K562 (cell line): ENCODE data around the gene CD248. TPM values are rescaled to one million over a fixed set of nuclear protein-coding genes. Genes with fewer than 3 reads are reported as not detected.

Experiments
- ATF3 ChIP-seq, 2 experiments: fragments of 450-650 bp in 1 of 2; sonication (generic) in 1 of 2; formaldehyde crosslinking in 1 of 2; IDR thresholded peaks in 1 of 2; conservative IDR thresholded peaks in 1 of 2; 2 replicates each; pipeline versions ENCODE4 v1.6.1 to v1.8.1; 2016 to 2023; ENCODE audit warnings: mild to moderate bottlenecking in 2 of 2, moderate library complexity in 2 of 2, inconsistent platforms in 1 of 2, missing genetic modification reagents in 1 of 2
- CC2D1A ChIP-seq: fragments of 450-650 bp; IDR thresholded peaks from 2 replicates; pipeline ENCODE4 v1.6.1; 2017; ENCODE audit warnings: mild to moderate bottlenecking
- CTBP1 ChIP-seq: fragments of 450-650 bp; IDR thresholded peaks from 2 replicates; pipeline ENCODE4 v1.6.1; 2016; ENCODE audit warnings: borderline replicate concordance
- CTCFL ChIP-seq: IDR thresholded peaks from 2 replicates; pipeline ENCODE4 v1.6.1; 2011; ENCODE audit warnings: borderline replicate concordance, low read depth, mild to moderate bottlenecking, moderate library complexity, low read length; ENCODE audit not compliant: insufficient read depth, poor library complexity, severe bottlenecking
- FOXJ2 ChIP-seq: fragments of 200-800 bp; sonication (Bioruptor generic); IDR thresholded peaks from 2 replicates; pipeline ENCODE4 v1.6.1; 2016; ENCODE audit warnings: missing genetic modification characterization, missing compliant biosample characterization
- HNRNPL ChIP-seq: fragments of 200-400 bp; formaldehyde crosslinking; IDR thresholded peaks from 2 replicates; pipeline ENCODE4 v1.6.1; 2017; ENCODE audit warnings: low read depth, mild to moderate bottlenecking, low read length
- PBX2 ChIP-seq, 2 experiments: IDR thresholded peaks in 1 of 2; conservative IDR thresholded peaks in 1 of 2; 2 replicates each; pipeline ENCODE4 v1.6.1; 2016; ENCODE audit warnings: low read depth in 2 of 2, mild to moderate bottlenecking in 1 of 2, missing compliant biosample characterization in 1 of 2, missing genetic modification characterization in 1 of 2, moderate library complexity in 1 of 2
- PCBP1 ChIP-seq: fragments of 200-400 bp; formaldehyde crosslinking; IDR thresholded peaks from 2 replicates; pipeline ENCODE4 v1.6.1; 2018; ENCODE audit warnings: mild to moderate bottlenecking, low read depth, low read length; ENCODE audit not compliant: poor library complexity, severe bottlenecking
- SMARCB1 ChIP-seq: IDR thresholded peaks from 2 replicates; pipeline ENCODE4 v1.6.1; 2011; ENCODE audit warnings: improper control_type of control experiment, low read depth; ENCODE audit not compliant: insufficient read length
- SNRNP70 ChIP-seq: fragments of 200-400 bp; formaldehyde crosslinking; optimal IDR thresholded peaks from 2 replicates; pipeline ENCODE3; 2017; ENCODE audit warnings: low read depth, low read length
- SREBF1 ChIP-seq: fragments of 150-350 bp; IDR thresholded peaks from 2 replicates; pipeline ENCODE4 v1.6.1; 2014; ENCODE audit warnings: antibody characterized with exemption, low read depth, low read length, borderline replicate concordance
- TGIF2 ChIP-seq: sonication (generic); formaldehyde crosslinking; IDR thresholded peaks from 2 replicates; pipeline ENCODE4 v1.8.1; 2022; ENCODE audit warnings: mild to moderate bottlenecking, missing genetic modification reagents, moderate library complexity
- THRB ChIP-seq: fragments of 450-650 bp; formaldehyde crosslinking; conservative IDR thresholded peaks from 2 replicates; pipeline ENCODE4 v1.4.0; 2022; ENCODE audit warnings: mild to moderate bottlenecking, missing genetic modification characterization
- YBX1 ChIP-seq: fragments of 450-650 bp; IDR thresholded peaks from 2 replicates; pipeline ENCODE4 v1.7.1; 2016; ENCODE audit warnings: mild to moderate bottlenecking
- ZNF384 ChIP-seq: IDR thresholded peaks from 2 replicates; pipeline ENCODE4 v1.6.1; 2012; ENCODE audit warnings: low read depth, low read length, improper control_type of control experiment
- ZNF511 ChIP-seq: sonication (generic); formaldehyde crosslinking; IDR thresholded peaks from 2 replicates; pipeline ENCODE4 v1.8.0; 2022; ENCODE audit warnings: mild to moderate bottlenecking, missing genetic modification reagents
- polyA plus RNA-seq, 8 experiments: library from polyadenylated mRNA; depleted of rRNA in 4 of 8; stranded (reverse) in 5 of 8; unstranded in 3 of 8; fragments of >200 nt; fragmentation: Nextera tagmentation in 2 of 8; fragmentation: Illumina TruSeq in 1 of 8; extraction: Ambion mirVana in 2 of 8; extraction: Trizol in 1 of 8; gene quantifications; 2 replicates each; pipeline versions ENCODE4 v1.2.1 to v1.2.3, GENCODE V29; 2011 to 2014; ENCODE audit warnings: inconsistent platforms in 1 of 8, missing spikeins in 1 of 8
- total RNA-seq, 7 experiments: library from RNA; depleted of rRNA in 6 of 7; stranded (reverse); fragments of >200 nt in 6 of 7; fragmentation: Illumina TruSeq in 2 of 7; extraction: Trizol in 2 of 7; gene quantifications; 2 replicates each; pipeline versions ENCODE4 v1.2.1 to v1.2.3, GENCODE V29; 2011 to 2021; ENCODE audit warnings: low replicate concordance in 1 of 7

CD248 gene
- total and polyA plus RNA-seq, 9 of the 15 experiments (the other 6 are each of a cell fraction or from before 2014, with no cell fraction given), result 0.09 TPM; not detected in 8

- no peak for TF ChIP-seq PBX2 (CRISPR knock-in tag; IDR thresholded peaks at IDR 0.05; ENCODE audit: low read depth)
- no peak for TF ChIP-seq PBX2 (tag; conservative IDR thresholded peaks at IDR 0.05; ENCODE audit: low read depth)
- TF ChIP-seq ZNF511 (CRISPR knock-in tag), result no peak; the same call in 1 of the 2 replicates
- TF ChIP-seq CTCFL, result no peak
- no peak for TF ChIP-seq PCBP1
- no peak for TF ChIP-seq YBX1
- TF ChIP-seq SMARCB1, result no peak
- no peak for TF ChIP-seq TGIF2 (CRISPR knock-in tag)
- TF ChIP-seq SNRNP70, result no peak
- TF ChIP-seq HNRNPL, result no peak
- TF ChIP-seq ATF3 (IDR thresholded peaks at IDR 0.05), result no peak
- TF ChIP-seq ATF3 (CRISPR knock-in tag; conservative IDR thresholded peaks at IDR 0.05), result no peak
- peak; percentile 69; the same call in 1 of the 2 replicates for TF ChIP-seq SREBF1
- TF ChIP-seq THRB (CRISPR knock-in tag), result no peak
- peak; percentile 96; the same call in 1 of the 2 replicates for TF ChIP-seq CTBP1
- TF ChIP-seq FOXJ2 (tag), result no peak
- TF ChIP-seq CC2D1A, result no peak
- TF ChIP-seq ZNF384, result 0 out of 2 replicates have a peak, but pooled peaks have one; percentile 7
Measured at GRCh38 chr11:66347425-66348276, 30.8 kb upstream of the CD248 start, which contains the start of gene B4GAT1 (continued).
